Mucosa of descending colon (tissue), 3 donors: ENCODE measurements around the gene SNAPC5. TPM values are rescaled to one million over a fixed set of nuclear protein-coding genes. Genes with fewer than 3 reads are reported as not detected.

Experiments used
- ATAC-seq: fragments of 200-7000 bp; cut with Tn5 transposase; one replicate; pipeline ENCODE4 v1.9.1; 2020; ENCODE audit warnings: mild to moderate bottlenecking, moderate library complexity
- DNase-seq, 3 donors: peaks; one replicate each; pipeline ENCODE4 v3.0.0-alpha.2; 2020
- H3K36me3 ChIP-seq: fragments of 200-600 bp; one replicate; pipeline ENCODE4 v1.8.0; 2021; ENCODE audit warnings: low read depth, mild to moderate bottlenecking
- H3K4me1 ChIP-seq: fragments of 200-600 bp; one replicate; pipeline ENCODE4 v1.8.0; 2021; ENCODE audit warnings: low read depth, mild to moderate bottlenecking
- H3K4me3 ChIP-seq: fragments of 200-600 bp; one replicate; pipeline ENCODE4 v1.8.0; 2021; ENCODE audit warnings: mild to moderate bottlenecking
- H3K9me3 ChIP-seq: fragments of 200-600 bp; one replicate; pipeline ENCODE4 v1.8.0; 2021; ENCODE audit warnings: mild to moderate bottlenecking
- CTCF ChIP-seq: fragments of 200-600 bp; IDR thresholded peaks from one replicate; pipeline ENCODE4 v1.8.0; 2022; ENCODE audit warnings: antibody characterized with exemption, mild to moderate bottlenecking
- intact Hi-C, 2 donors: fragments of 100-400 bp; cut with DNase I in 1 of 2; cut with micrococcal nuclease in 1 of 2; formaldehyde crosslinking; loops; one replicate each; pipeline versions ENCODE4 v1.11.0 to v1.11.1; 2022; cut with DNase I, micrococcal nuclease
- microRNA-seq: library from miRNA; unstranded; fragments of <30 nt; microRNA quantifications from one replicate; pipeline ENCODE4, GENCODE V29; 2019
- total RNA-seq, 3 donors: library from RNA; stranded (reverse); fragmentation: NEBNext Ultra II Directional in 2 of 3; extraction: Animal tissue kit (Norgen Biotek cat#: 25700) in 2 of 3; gene quantifications; one replicate each; pipeline versions ENCODE4 v1.2.1 to v1.2.4, GENCODE V29; 2021 to 2023
- donor health status: DM: no; HTN: no; CAD: no; lungs with moderate emphysema.
- donor health status: DM: no; HTN: no; CAD: no.
- donor health status: DM: no; HTN: yes; CAD: no.

Gene SNAPC5
- total RNA-seq, 3 donors from 2014 or later, result 17.5 to 31.8 (median 21.1) TPM

GRCh38 chr15:66459818-66460615 lies 37.5 kb downstream of the SNAPC5 start:
- no peak for TF ChIP-seq CTCF
- DNase-seq (no peak), ATAC-seq (no peak)
- intact Hi-C loops, result no loop called here
- no peaks in the 10 kb centered on the region for H3K9me3 ChIP-seq
- no peak overlapping the region for H3K4me3 ChIP-seq
- H3K36me3 ChIP-seq, result no peaks in the 10 kb centered on the region
- no peaks in the 10 kb centered on the region for H3K4me1 ChIP-seq

- intact Hi-C loops, result no loop called here
- no peaks in the 10 kb centered on the region for H3K9me3 ChIP-seq
- no peak for DNase-seq
- no peaks in the 10 kb centered on the region for H3K4me1 ChIP-seq
- no peaks in the 10 kb centered on the region for H3K36me3 ChIP-seq
- no peak for ATAC-seq
- TF ChIP-seq CTCF, result no peak
- H3K4me3 ChIP-seq, result no peak overlapping the region
Observed at GRCh38 chr15:66456211-66456610, 41.4 kb downstream of the SNAPC5 start.

GRCh38 chr15:66454143-66454542 lies 43.4 kb downstream of the SNAPC5 start:
- H3K4me1 ChIP-seq, result no peaks in the 10 kb centered on the region
- no peaks in the 10 kb centered on the region for H3K9me3 ChIP-seq
- ATAC-seq (no peak), DNase-seq (no peak)
- no peak for TF ChIP-seq CTCF
- no peak overlapping the region for H3K4me3 ChIP-seq
- intact Hi-C loops, result no loop called here
- H3K36me3 ChIP-seq, result no peaks in the 10 kb centered on the region

- TF ChIP-seq CTCF, result no peak
- Histone ChIP-seq H3K4me1 (no peaks in the 10 kb centered on the region), H3K9me3 (no peaks in the 10 kb centered on the region), H3K4me3 (no peak overlapping the region), H3K36me3 (no peaks in the 10 kb centered on the region)
- ATAC-seq (no peak), DNase-seq (no peak)
- intact Hi-C loops, result no loop called here
Observed at GRCh38 chr15:66452971-66453580, 44.5 kb downstream of the SNAPC5 start.

- DNase-seq (no peak), ATAC-seq (no peak)
- no peaks in the 10 kb centered on the region for H3K36me3 ChIP-seq
- TF ChIP-seq CTCF, result no peak
- no peak overlapping the region for H3K4me3 ChIP-seq
- intact Hi-C loops, result no loop called here
- no peaks in the 10 kb centered on the region for H3K4me1 ChIP-seq
- no peaks in the 10 kb centered on the region for H3K9me3 ChIP-seq
Observed at GRCh38 chr15:66452420-66452819, 45.1 kb downstream of the SNAPC5 start.

Small RNAs within 50 kb of the gene (microRNA-seq; reads per million reads assigned to microRNA genes)
- gene MIR4512, result not detected

Other genes starting within 250 kb of the SNAPC5 start
- under 1 TPM; 0.12 to 0.29 (median 0.19) TPM for gene MEGF11, start 244.0 kb downstream of the SNAPC5 start, total RNA-seq
- gene DIS3L, start 204.2 kb downstream of the SNAPC5 start, total RNA-seq, result 10 to 100 TPM; 15.5 to 31.9 (median 23.9) TPM
- gene TIPIN, start 141.1 kb downstream of the SNAPC5 start, total RNA-seq, result 1 to 10 TPM; 5.8 to 7.0 (median 5.9) TPM
- gene MAP2K1, start 110.8 kb downstream of the SNAPC5 start, total RNA-seq, result 10 to 100 TPM; 34.4 to 45.3 (median 44.0) TPM
- 1,000 to 10,000 TPM; 1,087 to 1,829 (median 1,623) TPM for gene RPL4, start 7.1 kb upstream of the SNAPC5 start, total RNA-seq
- gene ZWILCH, start 7.6 kb upstream of the SNAPC5 start, total RNA-seq, result 10 to 100 TPM in 1 of 3 donors, 1 to 10 TPM in 2; 4.8 to 11.7 (median 5.8) TPM
- gene LCTL, start 68.2 kb upstream of the SNAPC5 start, total RNA-seq, result not detected
- 10 to 100 TPM; 11.5 to 18.5 (median 12.8) TPM for gene SMAD6, start 204.5 kb upstream of the SNAPC5 start, total RNA-seq